ENCODE results near the gene CASZ1.

DNA sequence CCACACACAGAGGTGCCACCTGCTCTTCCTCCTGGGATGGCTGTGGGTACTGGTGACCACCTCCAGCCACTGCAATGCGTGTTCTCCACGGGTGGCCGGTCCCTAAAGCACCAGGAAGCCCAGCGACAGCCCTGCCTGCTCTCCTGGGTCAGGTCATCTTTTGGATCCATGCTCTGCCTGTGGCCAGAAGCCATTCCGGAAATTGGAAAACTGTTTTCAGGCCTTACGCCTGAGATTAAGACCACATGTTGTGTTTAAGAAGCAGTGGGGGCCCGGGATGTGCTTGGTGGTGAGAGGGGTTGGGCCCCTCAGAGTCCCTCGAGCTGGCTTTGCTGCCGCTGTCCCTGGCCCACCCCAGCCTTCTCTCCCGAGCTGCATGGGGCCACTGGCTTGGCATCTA is 170.9 kb downstream of the CASZ1 start:
- TF ChIP-seq CTCF (IDR thresholded peaks at IDR 0.05): no peak
- TF ChIP-seq POLR2A (IDR thresholded peaks at IDR 0.05): no peak
